GM23338 (cell line): ENCODE data around the gene GRIK5.

ENCODE experiments used
- EZH2 ChIP-seq: fragments of 200-600 bp; sonication (generic); IDR thresholded peaks from one replicate; pipeline ENCODE4 v1.8.0; 2017; ENCODE audit warnings: antibody characterized with exemption, mild to moderate bottlenecking, low read depth; ENCODE audit not compliant: unreplicated experiment
- TF ChIP-seq, protein P1 (sequence below), 2 experiments: fragments of 200-600 bp in 1 of 2; sonication (generic) in 1 of 2; conservative IDR thresholded peaks; 2 replicates each; pipeline versions ENCODE4 v1.5.1 to v1.6.1; 2016 to 2017; ENCODE audit warnings: antibody characterized with exemption in 2 of 2, low read depth in 2 of 2, mild to moderate bottlenecking in 2 of 2, moderate library complexity in 1 of 2

DNA sequence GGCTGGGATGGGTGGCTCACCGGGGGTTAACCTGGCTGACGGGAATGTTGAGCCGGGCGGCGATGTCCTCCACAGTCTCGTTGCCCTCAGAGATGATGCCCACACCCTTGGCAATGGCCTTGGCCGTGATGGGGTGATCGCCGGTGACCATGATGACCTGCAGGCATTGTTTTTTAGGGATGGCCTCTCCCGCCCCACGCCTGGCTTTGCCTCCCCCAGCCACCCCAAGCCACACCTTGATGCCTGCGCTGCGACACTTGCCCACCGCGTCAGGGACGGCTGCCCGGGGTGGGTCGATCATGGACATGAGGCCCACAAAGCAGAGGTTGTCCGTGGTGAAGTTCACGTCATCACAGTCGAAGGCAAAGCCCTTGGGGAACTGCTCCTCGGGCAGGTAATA, 92.1 kb downstream of the GRIK5 start:
- TF ChIP-seq, protein P1, sequence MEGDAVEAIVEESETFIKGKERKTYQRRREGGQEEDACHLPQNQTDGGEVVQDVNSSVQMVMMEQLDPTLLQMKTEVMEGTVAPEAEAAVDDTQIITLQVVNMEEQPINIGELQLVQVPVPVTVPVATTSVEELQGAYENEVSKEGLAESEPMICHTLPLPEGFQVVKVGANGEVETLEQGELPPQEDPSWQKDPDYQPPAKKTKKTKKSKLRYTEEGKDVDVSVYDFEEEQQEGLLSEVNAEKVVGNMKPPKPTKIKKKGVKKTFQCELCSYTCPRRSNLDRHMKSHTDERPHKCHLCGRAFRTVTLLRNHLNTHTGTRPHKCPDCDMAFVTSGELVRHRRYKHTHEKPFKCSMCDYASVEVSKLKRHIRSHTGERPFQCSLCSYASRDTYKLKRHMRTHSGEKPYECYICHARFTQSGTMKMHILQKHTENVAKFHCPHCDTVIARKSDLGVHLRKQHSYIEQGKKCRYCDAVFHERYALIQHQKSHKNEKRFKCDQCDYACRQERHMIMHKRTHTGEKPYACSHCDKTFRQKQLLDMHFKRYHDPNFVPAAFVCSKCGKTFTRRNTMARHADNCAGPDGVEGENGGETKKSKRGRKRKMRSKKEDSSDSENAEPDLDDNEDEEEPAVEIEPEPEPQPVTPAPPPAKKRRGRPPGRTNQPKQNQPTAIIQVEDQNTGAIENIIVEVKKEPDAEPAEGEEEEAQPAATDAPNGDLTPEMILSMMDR (conservative IDR thresholded peaks at IDR 0.05; ENCODE audit: low read depth in 2 of 2), result no peak
- no peak for TF ChIP-seq EZH2
